ENCODE data around the gene MTMR4. TPM values are rescaled to one million over a fixed set of nuclear protein-coding genes. Genes with fewer than 3 reads are reported as not detected.

MTMR4 gene
- total and polyA plus RNA-seq, 4 donors, result 17.2 to 70.1 (median 29.9) TPM

DNA sequence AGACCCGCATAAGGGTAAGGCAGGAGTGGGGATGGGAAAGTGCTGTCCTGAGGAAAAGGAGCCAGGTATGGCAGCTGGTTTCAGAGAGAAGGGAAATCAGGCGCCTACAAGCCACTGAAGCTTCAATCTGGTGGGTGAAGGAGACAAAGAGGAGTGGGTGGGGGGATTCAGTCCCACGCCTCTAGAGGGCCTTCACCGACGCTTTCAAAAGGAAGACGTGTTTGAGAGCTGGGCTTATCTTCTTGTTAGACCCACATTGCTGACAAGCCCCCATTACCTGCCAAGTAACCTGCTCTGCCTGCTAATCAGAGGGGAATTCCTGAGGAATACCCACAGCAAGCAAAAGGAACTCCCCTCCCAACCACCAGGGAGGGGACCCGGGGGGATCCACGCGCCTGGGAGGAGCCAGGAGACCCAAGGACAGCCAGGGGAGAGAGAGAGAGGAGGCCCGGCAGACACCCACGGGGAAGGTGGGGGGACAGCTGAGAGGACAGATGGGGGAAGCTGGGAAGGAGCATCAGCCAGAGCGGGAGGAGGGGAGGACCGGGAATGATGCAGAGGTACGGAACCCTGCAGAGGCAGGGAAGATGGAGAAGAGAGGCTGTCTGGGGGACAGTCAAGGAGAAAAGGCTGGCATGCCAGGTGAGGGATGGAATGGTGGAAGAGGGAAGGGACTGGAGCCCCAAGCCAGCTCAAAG is 1.0 kb downstream of the MTMR4 start:
- peak overlapping the region; percentile 21 to 68 (median 63) for H3K4me3 ChIP-seq (ENCODE audit: low read depth in 1 of 3, low read length in 3 of 3)
- H3K27me3 ChIP-seq (ENCODE audit: control insufficient read depth in 4 of 4, insufficient read depth in 4 of 4, low read length in 3 of 4), result no peaks in the 10 kb centered on the region
- WGBS, result 59% methylated on average over 14 of the region's 14 CpGs
- H3K9ac ChIP-seq (ENCODE audit: low read depth in 1 of 2, low read length in 2 of 2), result peak overlapping the region in 1 of 2 donors; percentile 39
- TF ChIP-seq NR2F2 (IDR thresholded peaks at IDR 0.05), result no peak
- no peaks in the 10 kb centered on the region for H3K9me3 ChIP-seq (ENCODE audit: control insufficient read depth in 4 of 4, low read length in 3 of 4)
- DNase-seq (ENCODE audit: low spot score), result no peak
- H3K36me3 ChIP-seq (ENCODE audit: control insufficient read depth in 4 of 4, insufficient read depth in 3 of 4, low read depth in 1 of 4, low read length in 3 of 4), result peaks cover 8 to 29% (median 27%) of the 10 kb centered on the region in 4 donors
- H3K27ac ChIP-seq (ENCODE audit: low read depth in 1 of 2, low read length in 2 of 2), result peak overlapping the region; percentile 14 to 52
- H3K4me1 ChIP-seq (ENCODE audit: control insufficient read depth in 4 of 4, insufficient read depth in 4 of 4, low read length in 3 of 4), result peaks cover 3 to 66% (median 49%) of the 10 kb centered on the region in 4 donors

DNA sequence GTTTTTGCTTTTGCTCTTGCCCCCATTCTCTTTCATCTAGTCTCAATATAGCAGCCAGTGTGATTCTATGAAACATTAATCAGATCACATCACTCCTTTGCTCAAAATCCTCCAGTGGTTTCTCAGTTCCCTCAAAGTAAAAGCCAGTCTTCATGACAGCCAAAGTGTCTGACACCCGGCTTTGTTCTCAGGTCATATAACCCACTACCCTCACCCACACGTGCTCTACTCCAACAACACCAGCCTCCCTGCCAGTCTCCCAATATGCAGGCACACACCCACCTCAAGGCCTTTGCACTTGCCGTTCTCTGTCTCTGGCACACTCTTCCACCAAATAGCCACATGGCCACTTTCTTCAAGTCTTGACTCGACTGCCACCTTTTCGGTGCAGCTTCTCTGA is 4.4 kb downstream of the MTMR4 start:
- WGBS, result 90% methylated on average over 5 of the region's 5 CpGs
- Histone ChIP-seq H3K27ac (ENCODE audit: low read depth in 1 of 2, low read length in 2 of 2) (no peak overlapping the region), H3K4me1 (ENCODE audit: control insufficient read depth in 4 of 4, insufficient read depth in 4 of 4, low read length in 3 of 4) (peaks cover 6 to 60% (median 33%) of the 10 kb centered on the region in 4 donors)

DNA sequence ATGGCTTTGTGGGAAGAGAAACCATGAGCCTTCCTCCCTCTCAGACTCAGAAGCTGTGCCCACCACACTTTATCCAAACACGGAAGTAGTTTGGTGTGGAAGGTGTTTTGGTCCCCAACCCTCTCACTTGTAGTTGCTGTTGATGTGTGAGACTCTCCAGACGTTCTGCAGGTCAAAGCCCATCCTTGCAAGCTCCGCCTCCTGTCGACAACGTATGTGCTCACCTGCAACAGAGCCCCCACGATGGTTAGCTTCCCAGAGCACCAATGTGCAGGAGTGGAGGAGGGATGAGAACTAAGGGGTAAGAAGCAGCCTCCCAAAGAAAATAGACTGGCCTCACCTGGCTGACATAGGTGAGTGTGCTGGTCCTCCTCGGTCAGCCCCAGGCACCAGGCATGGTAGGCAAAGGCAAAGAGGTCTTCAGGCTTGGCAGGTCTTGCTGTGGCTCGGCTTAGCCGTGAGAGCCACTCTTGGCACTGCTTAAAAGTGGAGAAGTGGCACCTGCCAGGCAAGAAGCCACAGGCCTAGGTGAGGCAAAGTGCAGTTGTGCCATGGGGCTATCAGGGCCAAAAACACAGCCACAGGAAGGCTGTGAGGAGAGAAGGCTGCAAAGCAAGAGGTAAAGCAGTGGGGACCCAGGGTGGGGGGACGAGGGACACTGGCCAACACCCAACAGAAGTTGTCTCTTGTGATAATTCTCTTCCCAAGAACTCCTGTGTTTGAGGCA is 5.9 kb downstream of the MTMR4 start:
- no peak for DNase-seq (ENCODE audit: low spot score)
- Histone ChIP-seq H3K4me3 (ENCODE audit: low read depth in 1 of 3, low read length in 3 of 3) (no peak overlapping the region), H3K4me1 (ENCODE audit: control insufficient read depth in 4 of 4, insufficient read depth in 4 of 4, low read length in 3 of 4) (peaks cover 4 to 48% (median 23%) of the 10 kb centered on the region in 4 donors), H3K9me3 (ENCODE audit: control insufficient read depth in 4 of 4, low read length in 3 of 4) (no peaks in the 10 kb centered on the region), H3K36me3 (ENCODE audit: control insufficient read depth in 4 of 4, insufficient read depth in 3 of 4, low read depth in 1 of 4, low read length in 3 of 4) (peaks cover 22 to 64% (median 59%) of the 10 kb centered on the region in 4 donors), H3K27me3 (ENCODE audit: control insufficient read depth in 4 of 4, insufficient read depth in 4 of 4, low read length in 3 of 4) (no peaks in the 10 kb centered on the region), H3K9ac (ENCODE audit: low read depth in 1 of 2, low read length in 2 of 2) (peak overlapping the region in 1 of 2 donors; percentile 3), H3K27ac (ENCODE audit: low read depth in 1 of 2, low read length in 2 of 2) (peak overlapping the region; percentile 85 to 94)
- 75% methylated on average over 10 of the region's 10 CpGs for WGBS
- TF ChIP-seq HNF4A (conservative IDR thresholded peaks at IDR 0.05) (peak in 1 of 2 donors; percentile 27), TAF1 (conservative IDR thresholded peaks at IDR 0.05) (no peak)

More for the DNA sequence above, 4.4 kb downstream of the MTMR4 start:
- peaks cover 14 to 50% (median 44%) of the 10 kb centered on the region in 4 donors for H3K36me3 ChIP-seq (ENCODE audit: control insufficient read depth in 4 of 4, insufficient read depth in 3 of 4, low read depth in 1 of 4, low read length in 3 of 4)
- H3K4me3 ChIP-seq (ENCODE audit: low read depth in 1 of 3, low read length in 3 of 3), result no peak overlapping the region
- H3K27me3 ChIP-seq (ENCODE audit: control insufficient read depth in 4 of 4, insufficient read depth in 4 of 4, low read length in 3 of 4), result no peaks in the 10 kb centered on the region
- H3K9me3 ChIP-seq (ENCODE audit: control insufficient read depth in 4 of 4, low read length in 3 of 4), result no peaks in the 10 kb centered on the region
- H3K9ac ChIP-seq (ENCODE audit: low read depth in 1 of 2, low read length in 2 of 2), result no peak overlapping the region
- DNase-seq (ENCODE audit: low spot score), result no peak
- TF ChIP-seq RXRA (IDR thresholded peaks at IDR 0.05), result no peak

DNA sequence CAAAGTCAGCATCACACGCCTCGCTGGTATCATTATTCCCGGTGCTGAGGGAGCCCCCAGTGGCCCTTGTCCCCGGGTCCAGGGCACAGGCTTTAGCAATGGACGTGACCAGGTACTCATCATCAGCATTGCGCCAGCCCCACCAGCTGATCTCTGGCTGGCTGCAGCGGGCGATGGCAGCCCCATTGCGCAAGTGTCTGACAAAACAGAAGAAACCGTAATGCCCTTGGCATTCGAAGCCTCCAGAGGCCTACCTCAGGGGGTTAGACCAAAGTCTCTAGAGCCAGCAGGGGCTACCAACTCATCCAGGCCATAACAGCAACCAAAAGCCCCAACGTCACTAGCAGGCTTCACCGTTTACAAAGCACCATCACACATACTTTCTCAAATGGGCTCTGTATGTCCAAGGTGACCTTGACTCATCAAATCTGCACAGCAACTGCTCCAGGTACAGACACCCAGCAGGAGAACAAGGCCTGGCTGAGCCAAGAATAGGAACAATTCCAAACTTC is 7.3 kb downstream of the MTMR4 start:
- 37% methylated on average over 13 of the region's 13 CpGs for WGBS
- Histone ChIP-seq H3K9me3 (ENCODE audit: control insufficient read depth in 4 of 4, low read length in 3 of 4) (no peaks in the 10 kb centered on the region), H3K27ac (ENCODE audit: low read depth in 1 of 2, low read length in 2 of 2) (peak overlapping the region; percentile 85 to 94), H3K36me3 (ENCODE audit: control insufficient read depth in 4 of 4, insufficient read depth in 3 of 4, low read depth in 1 of 4, low read length in 3 of 4) (peaks cover 26 to 71% (median 64%) of the 10 kb centered on the region in 4 donors), H3K9ac (ENCODE audit: low read depth in 1 of 2, low read length in 2 of 2) (peak overlapping the region in 1 of 2 donors; percentile 33), H3K4me1 (ENCODE audit: control insufficient read depth in 4 of 4, insufficient read depth in 4 of 4, low read length in 3 of 4) (peaks cover 4 to 36% (median 16%) of the 10 kb centered on the region in 4 donors), H3K4me3 (ENCODE audit: low read depth in 1 of 3, low read length in 3 of 3) (no peak overlapping the region), H3K27me3 (ENCODE audit: control insufficient read depth in 4 of 4, insufficient read depth in 4 of 4, low read length in 3 of 4) (no peaks in the 10 kb centered on the region)
- DNase-seq (ENCODE audit: low spot score), result no peak
- TF ChIP-seq, protein P1, sequence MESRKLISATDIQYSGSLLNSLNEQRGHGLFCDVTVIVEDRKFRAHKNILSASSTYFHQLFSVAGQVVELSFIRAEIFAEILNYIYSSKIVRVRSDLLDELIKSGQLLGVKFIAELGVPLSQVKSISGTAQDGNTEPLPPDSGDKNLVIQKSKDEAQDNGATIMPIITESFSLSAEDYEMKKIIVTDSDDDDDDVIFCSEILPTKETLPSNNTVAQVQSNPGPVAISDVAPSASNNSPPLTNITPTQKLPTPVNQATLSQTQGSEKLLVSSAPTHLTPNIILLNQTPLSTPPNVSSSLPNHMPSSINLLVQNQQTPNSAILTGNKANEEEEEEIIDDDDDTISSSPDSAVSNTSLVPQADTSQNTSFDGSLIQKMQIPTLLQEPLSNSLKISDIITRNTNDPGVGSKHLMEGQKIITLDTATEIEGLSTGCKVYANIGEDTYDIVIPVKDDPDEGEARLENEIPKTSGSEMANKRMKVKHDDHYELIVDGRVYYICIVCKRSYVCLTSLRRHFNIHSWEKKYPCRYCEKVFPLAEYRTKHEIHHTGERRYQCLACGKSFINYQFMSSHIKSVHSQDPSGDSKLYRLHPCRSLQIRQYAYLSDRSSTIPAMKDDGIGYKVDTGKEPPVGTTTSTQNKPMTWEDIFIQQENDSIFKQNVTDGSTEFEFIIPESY (IDR thresholded peaks at IDR 0.05), result peak; percentile 61
- TF ChIP-seq, protein P2, sequence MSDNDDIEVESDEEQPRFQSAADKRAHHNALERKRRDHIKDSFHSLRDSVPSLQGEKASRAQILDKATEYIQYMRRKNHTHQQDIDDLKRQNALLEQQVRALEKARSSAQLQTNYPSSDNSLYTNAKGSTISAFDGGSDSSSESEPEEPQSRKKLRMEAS (IDR thresholded peaks at IDR 0.05), result peak; percentile 72
- TF ChIP-seq RXRA (IDR thresholded peaks at IDR 0.05) (peak in 1 of 2 donors; percentile 92), HNF4G (IDR thresholded peaks at IDR 0.05) (peak; percentile 67), TAF1 (conservative IDR thresholded peaks at IDR 0.05) (no peak), NR2F2 (IDR thresholded peaks at IDR 0.05) (no peak), SP1 (IDR thresholded peaks at IDR 0.05) (peak; percentile 29), GABPA (IDR thresholded peaks at IDR 0.05 in 1 of 2, conservative IDR thresholded peaks at IDR 0.05 in 1 of 2) (peak in 1 of 2 donors; percentile 49), FOXA2 (IDR thresholded peaks at IDR 0.05) (peak; percentile 28), JUND (IDR thresholded peaks at IDR 0.05) (peak in 1 of 2 donors; percentile 78), RAD21 (IDR thresholded peaks at IDR 0.05) (no peak), HNF4A (conservative IDR thresholded peaks at IDR 0.05) (peak; percentile 89 to 99), FOXA1 (IDR thresholded peaks at IDR 0.05) (peak; percentile 65), EGR1 (IDR thresholded peaks at IDR 0.05; ENCODE audit: low read depth in 2 of 2) (peak in 1 of 2 donors; percentile 20)
- TF ChIP-seq, protein P3, sequence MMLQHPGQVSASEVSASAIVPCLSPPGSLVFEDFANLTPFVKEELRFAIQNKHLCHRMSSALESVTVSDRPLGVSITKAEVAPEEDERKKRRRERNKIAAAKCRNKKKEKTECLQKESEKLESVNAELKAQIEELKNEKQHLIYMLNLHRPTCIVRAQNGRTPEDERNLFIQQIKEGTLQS (IDR thresholded peaks at IDR 0.05), result peak; percentile 43
- TF ChIP-seq, protein P4, sequence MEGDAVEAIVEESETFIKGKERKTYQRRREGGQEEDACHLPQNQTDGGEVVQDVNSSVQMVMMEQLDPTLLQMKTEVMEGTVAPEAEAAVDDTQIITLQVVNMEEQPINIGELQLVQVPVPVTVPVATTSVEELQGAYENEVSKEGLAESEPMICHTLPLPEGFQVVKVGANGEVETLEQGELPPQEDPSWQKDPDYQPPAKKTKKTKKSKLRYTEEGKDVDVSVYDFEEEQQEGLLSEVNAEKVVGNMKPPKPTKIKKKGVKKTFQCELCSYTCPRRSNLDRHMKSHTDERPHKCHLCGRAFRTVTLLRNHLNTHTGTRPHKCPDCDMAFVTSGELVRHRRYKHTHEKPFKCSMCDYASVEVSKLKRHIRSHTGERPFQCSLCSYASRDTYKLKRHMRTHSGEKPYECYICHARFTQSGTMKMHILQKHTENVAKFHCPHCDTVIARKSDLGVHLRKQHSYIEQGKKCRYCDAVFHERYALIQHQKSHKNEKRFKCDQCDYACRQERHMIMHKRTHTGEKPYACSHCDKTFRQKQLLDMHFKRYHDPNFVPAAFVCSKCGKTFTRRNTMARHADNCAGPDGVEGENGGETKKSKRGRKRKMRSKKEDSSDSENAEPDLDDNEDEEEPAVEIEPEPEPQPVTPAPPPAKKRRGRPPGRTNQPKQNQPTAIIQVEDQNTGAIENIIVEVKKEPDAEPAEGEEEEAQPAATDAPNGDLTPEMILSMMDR (IDR thresholded peaks at IDR 0.05; ENCODE audit: low read depth, low read length, missing input control), result no peak
